PC-9 (cell line): ENCODE data around the gene SLC24A4. TPM values are rescaled to one million over a fixed set of nuclear protein-coding genes. Genes with fewer than 3 reads are reported as not detected.

ENCODE experiments used
- BruUV-seq: library from RNA; stranded (reverse); fragments of 400-500 nt; replicated peaks from 2 replicates; lab custom pipeline; 2021; lab: Mats Ljungman, UMichigan
- CTCF ChIA-PET: fragments of 300-600 bp; sonication (Branson Sonifier 250); formaldehyde crosslinking; loops from one replicate; lab custom pipeline; 2022; ENCODE audit warnings: antibody characterized with exemption; lab: Charles Lee
- POLR2A ChIA-PET: fragments of 300-600 bp; sonication (Branson Sonifier 250); formaldehyde crosslinking; loops from one replicate; lab custom pipeline; 2022; ENCODE audit warnings: antibody characterized with exemption; ENCODE audit not compliant: unreplicated experiment; lab: Charles Lee
- DNase-seq, 2 experiments: peaks; one replicate each; pipeline versions ENCODE4 v3.0.0 to v3.0.0-alpha.2; 2015 to 2022; ENCODE audit warnings: mixed read lengths in 1 of 2
- H2AFZ ChIP-seq: fragments of 200-600 bp; sonication (generic); 2 replicates; pipeline ENCODE4 v1.8.1; 2017; ENCODE audit warnings: antibody characterized with exemption
- H3F3A ChIP-seq: fragments of 200-600 bp; sonication (generic); 2 replicates; pipeline ENCODE4 v1.8.1; 2017; ENCODE audit warnings: antibody characterized with exemption, mild to moderate bottlenecking, low read depth; ENCODE audit not compliant: insufficient read depth
- H3K27ac ChIP-seq: fragments of 200-600 bp; sonication (generic); 2 replicates; pipeline ENCODE4 v1.6.1; 2016; ENCODE audit warnings: mixed run types
- H3K27me3 ChIP-seq: fragments of 200-600 bp; sonication (generic); 2 replicates; pipeline ENCODE4 v1.6.1; 2016; ENCODE audit warnings: low read depth, mixed run types; ENCODE audit not compliant: insufficient read depth
- H3K36me3 ChIP-seq: fragments of 200-600 bp; sonication (generic); 2 replicates; pipeline ENCODE4 v1.6.1; 2016; ENCODE audit warnings: low read depth, mixed run types
- H3K4me1 ChIP-seq: fragments of 200-600 bp; sonication (generic); replicated peaks from 2 replicates; pipeline ENCODE4 v1.6.1; 2016; ENCODE audit warnings: mixed run types; ENCODE audit not compliant: insufficient read depth
- H3K4me2 ChIP-seq: fragments of 200-600 bp; sonication (generic); 2 replicates; pipeline ENCODE4 v1.6.1; 2017; ENCODE audit warnings: mixed run types
- H3K4me3 ChIP-seq: fragments of 200-600 bp; sonication (generic); 2 replicates; pipeline ENCODE4 v1.6.1; 2016; ENCODE audit warnings: mixed run types
- H3K79me2 ChIP-seq: fragments of 200-600 bp; sonication (generic); 2 replicates; pipeline ENCODE4 v1.6.1; 2017; ENCODE audit warnings: low read depth, mixed run types
- H3K9me2 ChIP-seq: fragments of 200-600 bp; sonication (generic); 2 replicates; pipeline ENCODE4 v1.8.1; 2017; ENCODE audit warnings: mild to moderate bottlenecking; ENCODE audit not compliant: insufficient read depth
- H3K9me3 ChIP-seq: fragments of 200-600 bp; sonication (generic); 2 replicates; pipeline ENCODE4 v1.8.1; 2016; ENCODE audit warnings: low read depth; ENCODE audit not compliant: insufficient read depth
- H4K20me1 ChIP-seq: fragments of 200-600 bp; sonication (generic); 2 replicates; pipeline ENCODE4 v1.8.1; 2017; ENCODE audit not compliant: insufficient read depth
- EZH2 ChIP-seq: fragments of 200-600 bp; sonication (generic); IDR thresholded peaks from 2 replicates; pipeline ENCODE4 v1.8.0; 2017; ENCODE audit warnings: antibody characterized with exemption, low read depth
- intact Hi-C: fragments of 100-400 bp; cut with micrococcal nuclease; formaldehyde crosslinking; loops from one replicate; pipeline ENCODE4 v1.10.0; 2022; ENCODE audit not compliant: unreplicated experiment
- total RNA-seq: library from RNA; stranded (reverse); gene quantifications from 2 replicates; pipeline ENCODE4 v1.2.3, GENCODE V29; 2021
- TF ChIP-seq, protein P1 (sequence below): fragments of 200-600 bp; sonication (generic); conservative IDR thresholded peaks from 2 replicates; pipeline ENCODE4 v1.6.1; 2017; ENCODE audit warnings: mixed run types, antibody characterized with exemption, mild to moderate bottlenecking, moderate library complexity

Gene SLC24A4
- total RNA-seq, 1 experiment from 2014 or later: not detected

DNA sequence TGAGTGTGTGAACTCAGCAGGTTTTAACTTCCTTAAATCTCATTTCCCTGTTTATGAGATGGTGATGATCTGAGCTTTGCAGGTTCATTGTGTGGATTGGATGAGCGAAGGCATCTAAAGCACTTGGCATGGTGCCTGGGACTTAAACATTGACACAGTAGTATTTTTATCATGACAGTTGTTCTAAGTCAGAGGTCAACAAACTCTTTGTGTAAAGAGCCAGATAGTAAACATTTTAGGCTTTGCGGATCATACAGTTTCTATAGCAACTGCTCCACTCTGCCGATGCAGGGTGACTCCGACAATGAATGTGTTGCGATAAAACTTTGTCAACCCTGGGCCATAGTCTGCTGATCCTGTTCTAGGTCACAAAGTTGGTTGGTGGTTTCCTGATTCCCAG, 25.2 kb downstream of the SLC24A4 start:
- intact Hi-C loops: no loop called here
- Histone ChIP-seq H3K4me2 (peak overlapping the region; percentile 45), H2AFZ (no peak overlapping the region), H3K4me3 (no peak overlapping the region), H3K27me3 (no peaks in the 10 kb centered on the region; the same call in 1 of the 2 replicates), H3K9me2 (no peaks in the 10 kb centered on the region), H3K79me2 (no peaks in the 10 kb centered on the region), H3K9me3 (no peaks in the 10 kb centered on the region), H3F3A (peaks cover 17% of the 10 kb centered on the region), H4K20me1 (no peaks in the 10 kb centered on the region), H3K27ac (0 out of 2 replicates have a peak overlapping the region, but pooled peaks have one; percentile 45), H3K36me3 (no peaks in the 10 kb centered on the region), H3K4me1 (peaks cover 20% of the 10 kb centered on the region)
- POLR2A ChIA-PET: no interaction called here
- CTCF ChIA-PET: no interaction called here
- peak in 1 of 2 experiments; percentile 94 for DNase-seq
- TF ChIP-seq, protein P1, sequence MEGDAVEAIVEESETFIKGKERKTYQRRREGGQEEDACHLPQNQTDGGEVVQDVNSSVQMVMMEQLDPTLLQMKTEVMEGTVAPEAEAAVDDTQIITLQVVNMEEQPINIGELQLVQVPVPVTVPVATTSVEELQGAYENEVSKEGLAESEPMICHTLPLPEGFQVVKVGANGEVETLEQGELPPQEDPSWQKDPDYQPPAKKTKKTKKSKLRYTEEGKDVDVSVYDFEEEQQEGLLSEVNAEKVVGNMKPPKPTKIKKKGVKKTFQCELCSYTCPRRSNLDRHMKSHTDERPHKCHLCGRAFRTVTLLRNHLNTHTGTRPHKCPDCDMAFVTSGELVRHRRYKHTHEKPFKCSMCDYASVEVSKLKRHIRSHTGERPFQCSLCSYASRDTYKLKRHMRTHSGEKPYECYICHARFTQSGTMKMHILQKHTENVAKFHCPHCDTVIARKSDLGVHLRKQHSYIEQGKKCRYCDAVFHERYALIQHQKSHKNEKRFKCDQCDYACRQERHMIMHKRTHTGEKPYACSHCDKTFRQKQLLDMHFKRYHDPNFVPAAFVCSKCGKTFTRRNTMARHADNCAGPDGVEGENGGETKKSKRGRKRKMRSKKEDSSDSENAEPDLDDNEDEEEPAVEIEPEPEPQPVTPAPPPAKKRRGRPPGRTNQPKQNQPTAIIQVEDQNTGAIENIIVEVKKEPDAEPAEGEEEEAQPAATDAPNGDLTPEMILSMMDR: no peak
- TF ChIP-seq EZH2: no peak
- no TSS peak for BruUV-seq

DNA sequence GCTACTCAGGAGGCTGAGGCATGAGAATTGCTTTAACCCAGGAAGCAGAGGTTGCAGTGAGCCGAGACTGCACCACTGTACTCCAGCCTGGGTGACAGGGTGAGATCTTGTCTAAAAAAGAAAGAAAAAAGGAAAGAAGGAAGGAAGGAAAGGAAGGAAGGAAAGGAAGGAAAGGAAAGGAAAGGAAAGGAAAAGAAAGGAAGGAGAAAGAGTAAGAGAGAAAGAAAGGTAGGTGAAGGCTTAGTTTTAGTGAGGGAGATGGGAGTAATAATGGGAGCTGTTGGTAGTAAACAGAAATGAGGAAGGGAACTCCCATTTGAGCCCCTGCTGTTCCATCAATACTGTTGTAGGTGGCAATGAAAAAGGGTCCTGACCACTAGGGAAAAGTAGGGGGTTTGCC, 28.8 kb downstream of the SLC24A4 start:
- no peaks in the 10 kb centered on the region; the same call in 1 of the 2 replicates for H3K27me3 ChIP-seq
- H3K36me3 ChIP-seq: no peaks in the 10 kb centered on the region
- H3F3A ChIP-seq: peaks cover 17% of the 10 kb centered on the region
- H3K9me2 ChIP-seq: no peaks in the 10 kb centered on the region
- no peaks in the 10 kb centered on the region for H4K20me1 ChIP-seq
- no peak overlapping the region for H3K4me3 ChIP-seq
- H3K4me1 ChIP-seq: peaks cover 20% of the 10 kb centered on the region
- ChIA-PET POLR2A (no interaction called here), CTCF (no interaction called here)
- no peaks in the 10 kb centered on the region for H3K79me2 ChIP-seq
- intact Hi-C loops: no loop called here
- H2AFZ ChIP-seq: no peak overlapping the region
- peaks cover 2% of the 10 kb centered on the region; the same call in 1 of the 2 replicates for H3K9me3 ChIP-seq
- no peak for DNase-seq
- no TSS peak for BruUV-seq
- no peak for TF ChIP-seq EZH2
- TF ChIP-seq, protein P1: no peak
- H3K4me2 ChIP-seq: no peak overlapping the region
- H3K27ac ChIP-seq: no peak overlapping the region

DNA sequence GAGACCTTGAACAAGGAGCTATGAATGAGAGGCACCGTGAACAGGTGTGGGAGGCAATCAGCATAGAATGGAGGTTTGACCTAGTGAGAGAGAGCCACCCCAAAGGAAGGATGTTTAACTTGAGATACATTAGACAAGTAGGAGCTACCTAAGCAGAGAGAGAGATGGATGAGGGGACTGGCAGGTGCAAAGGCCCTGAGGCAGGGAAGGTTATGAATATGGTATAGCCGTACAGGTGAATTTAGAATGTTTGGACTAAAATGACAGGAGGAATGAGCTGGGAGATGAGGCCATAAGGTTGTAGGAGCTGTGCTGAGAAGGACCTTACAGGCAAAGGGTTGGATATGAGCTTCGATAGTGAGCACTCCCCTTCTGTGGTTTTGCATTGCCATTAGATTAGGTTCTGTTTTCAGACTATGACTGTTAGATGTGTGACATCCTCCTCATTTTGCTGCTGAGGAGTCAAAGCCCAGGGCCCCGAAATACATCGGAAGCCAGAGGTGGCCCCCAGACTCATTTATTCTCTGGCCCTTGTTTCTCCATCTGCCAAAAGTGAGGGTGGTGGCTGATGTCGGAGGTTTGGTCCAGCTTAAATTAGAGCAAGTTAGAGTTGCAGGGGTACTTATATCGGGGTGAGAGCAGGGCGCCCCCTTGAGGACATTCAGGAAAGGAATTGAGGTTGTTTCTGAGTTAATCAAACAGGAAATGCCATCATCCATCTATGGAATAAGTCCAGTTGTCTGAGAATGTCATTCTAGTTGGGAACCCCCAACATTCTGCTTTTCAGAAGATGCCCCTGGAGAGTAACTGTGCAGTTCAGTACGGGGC, 29.4 kb downstream of the SLC24A4 start:
- Histone ChIP-seq H3K79me2 (no peaks in the 10 kb centered on the region), H3K4me1 (peaks cover 19% of the 10 kb centered on the region), H2AFZ (no peak overlapping the region), H4K20me1 (no peaks in the 10 kb centered on the region), H3K4me3 (no peak overlapping the region), H3K9me3 (peaks cover 2% of the 10 kb centered on the region; the same call in 1 of the 2 replicates), H3F3A (peaks cover 17% of the 10 kb centered on the region), H3K4me2 (no peak overlapping the region), H3K9me2 (no peaks in the 10 kb centered on the region), H3K27ac (no peak overlapping the region), H3K36me3 (no peaks in the 10 kb centered on the region), H3K27me3 (no peaks in the 10 kb centered on the region; the same call in 1 of the 2 replicates)
- intact Hi-C loops: no loop called here
- ChIA-PET CTCF (no interaction called here), POLR2A (no interaction called here)
- TF ChIP-seq, protein P1: peak; percentile 74
- no peak for TF ChIP-seq EZH2
- no TSS peak for BruUV-seq
- DNase-seq: no peak
